ENCODE results near the gene B3GLCT.

DNA sequence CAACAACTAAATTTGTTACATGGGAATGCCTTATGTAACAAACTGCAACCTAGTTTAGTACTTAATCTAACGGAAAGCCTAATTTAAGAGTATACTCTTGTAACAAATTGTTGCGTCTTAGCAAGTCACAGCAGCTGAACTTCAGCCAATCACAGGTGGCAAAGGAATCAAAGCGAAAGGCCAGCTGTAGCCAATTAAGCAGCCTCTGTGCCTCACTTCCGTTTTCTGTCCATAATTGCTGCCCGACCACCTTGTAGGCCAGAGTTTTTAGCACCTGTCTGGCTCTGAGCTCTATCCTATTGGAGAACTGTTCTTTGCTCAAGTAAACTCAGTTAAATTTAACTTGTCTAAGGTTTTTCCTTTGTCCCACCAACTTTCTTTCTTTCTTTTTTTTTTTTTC, 20.0 kb upstream of the B3GLCT start:
- TF ChIP-seq, protein P1, sequence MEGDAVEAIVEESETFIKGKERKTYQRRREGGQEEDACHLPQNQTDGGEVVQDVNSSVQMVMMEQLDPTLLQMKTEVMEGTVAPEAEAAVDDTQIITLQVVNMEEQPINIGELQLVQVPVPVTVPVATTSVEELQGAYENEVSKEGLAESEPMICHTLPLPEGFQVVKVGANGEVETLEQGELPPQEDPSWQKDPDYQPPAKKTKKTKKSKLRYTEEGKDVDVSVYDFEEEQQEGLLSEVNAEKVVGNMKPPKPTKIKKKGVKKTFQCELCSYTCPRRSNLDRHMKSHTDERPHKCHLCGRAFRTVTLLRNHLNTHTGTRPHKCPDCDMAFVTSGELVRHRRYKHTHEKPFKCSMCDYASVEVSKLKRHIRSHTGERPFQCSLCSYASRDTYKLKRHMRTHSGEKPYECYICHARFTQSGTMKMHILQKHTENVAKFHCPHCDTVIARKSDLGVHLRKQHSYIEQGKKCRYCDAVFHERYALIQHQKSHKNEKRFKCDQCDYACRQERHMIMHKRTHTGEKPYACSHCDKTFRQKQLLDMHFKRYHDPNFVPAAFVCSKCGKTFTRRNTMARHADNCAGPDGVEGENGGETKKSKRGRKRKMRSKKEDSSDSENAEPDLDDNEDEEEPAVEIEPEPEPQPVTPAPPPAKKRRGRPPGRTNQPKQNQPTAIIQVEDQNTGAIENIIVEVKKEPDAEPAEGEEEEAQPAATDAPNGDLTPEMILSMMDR (IDR thresholded peaks at IDR 0.05; ENCODE audit: insufficient read depth, low read length), result no peak
- TF ChIP-seq POLR2AphosphoS5 (IDR thresholded peaks at IDR 0.05; ENCODE audit: low read depth), result no peak
